Adrenal gland (tissue), 12 donors: ENCODE results near the gene ERN1. TPM values are rescaled to one million over a fixed set of nuclear protein-coding genes. Genes with fewer than 3 reads are reported as not detected.

Experiments used
- DNase-seq, 7 donors: peaks; one replicate each; pipeline ENCODE4 v3.0.0-alpha.2; 2019 to 2020
- H3K27ac ChIP-seq, 5 donors: fragments of 200-600 bp; sonication (generic) in 4 of 5; 1 replicate in 3 of 5; 2 replicates in 2 of 5; pipeline versions ENCODE4 v1.5.1 to v1.8.0; 2016 to 2020; ENCODE audit warnings: mild to moderate bottlenecking in 1 of 5
- H3K27me3 ChIP-seq: fragments of 200-600 bp; 2 replicates; pipeline ENCODE4 v1.8.0; 2021
- H3K36me3 ChIP-seq, 2 donors: fragments of 200-600 bp; replicated peaks in 1 of 2; 1 replicate in 1 of 2; 2 replicates in 1 of 2; pipeline versions ENCODE4 v1.5.1 to v1.8.0; 2018 to 2022
- H3K4me1 ChIP-seq, 2 donors: fragments of 200-600 bp; replicated peaks in 1 of 2; 1 replicate in 1 of 2; 2 replicates in 1 of 2; pipeline versions ENCODE4 v1.5.1 to v1.8.0; 2018 to 2021
- H3K4me3 ChIP-seq, 4 donors: fragments of 200-600 bp; sonication (generic) in 3 of 4; one replicate each; pipeline ENCODE4 v1.5.1; 2016 to 2018
- H3K9me3 ChIP-seq, 3 donors: fragments of 200-600 bp; sonication (generic) in 1 of 3; replicated peaks in 1 of 3; 1 replicate in 2 of 3; 2 replicates in 1 of 3; pipeline versions ENCODE4 v1.5.1 to v1.8.0; 2016 to 2021
- CTCF ChIP-seq, 6 experiments: fragments of 450-650 bp in 4 of 6; fragments of 200-600 bp in 2 of 6; sonication (generic) in 1 of 6; IDR thresholded peaks; 1 replicate in 5 of 6; 2 replicates in 1 of 6; pipeline versions ENCODE4 v1.5.1 to v1.8.0; 2016 to 2021; ENCODE audit warnings: antibody characterized with exemption in 6 of 6, mild to moderate bottlenecking in 2 of 6, moderate library complexity in 1 of 6
- POLR2A ChIP-seq, 2 donors: fragments of 450-650 bp; IDR thresholded peaks; one replicate each; pipeline ENCODE4 v1.6.1; 2017; ENCODE audit warnings: antibody characterized with exemption in 2 of 2, mild to moderate bottlenecking in 2 of 2, moderate library complexity in 1 of 2
- WGBS, 4 donors: extraction: QIAGEN DNeasy Blood & Tissue Kit in 2 of 4; methylation state at CpG; one replicate each; pipeline versions ENCODE4 v1.1.5 to v1.1.7; 2013 to 2017; 5-methylcytosine and 5-hydroxymethylcytosine counted together
- intact Hi-C, 2 donors: fragments of 100-400 bp; cut with DNase I; formaldehyde crosslinking; loops; one replicate each; pipeline versions ENCODE4 v1.14.1 to v1.15.0; 2022 to 2023
- polyA plus RNA-seq, 3 donors: library from polyadenylated mRNA; stranded (reverse); fragments of 200-250 nt in 2 of 3; fragments of 350-450 nt in 1 of 3; fragmentation: Illumina TruSeq in 1 of 3; extraction: RNeasy Lipid Tissue Mini Kit (QIAGEN cat#74804) in 1 of 3; gene quantifications; one replicate each; pipeline ENCODE4 v1.2.3, GENCODE V29; 2013 to 2014
- total RNA-seq, 9 donors: library from RNA; depleted of rRNA in 4 of 9; stranded (reverse); fragments of >200 nt in 4 of 9; fragments of 120-200 nt in 1 of 9; fragmentation: NEBNext Ultra II Directional in 1 of 9; extraction: Animal tissue kit (Norgen Biotek cat#: 25700) in 1 of 9; gene quantifications; one replicate each; pipeline versions ENCODE4 v1.1.0 to v1.2.4, GENCODE V29; 2013 to 2023
- donor health status: healthy with polysubstance abuse.
- donor health status: Bipolar disorder and iron deficiency.
- donor health status: DM: yes; HTN: yes; CAD: no.
- donor health status: DM: no; HTN: no; CAD: no.
- donor health status: DM: no; HTN: no; CAD: no.
- donor health status: DM: yes; HTN: yes; CAD: no.

The ERN1 gene
- total and polyA plus RNA-seq, 12 donors, result 31.9 to 205 (median 63.1) TPM

GRCh38 chr17:64095144-64095882 lies 34.6 kb downstream of the ERN1 start:
- WGBS, 4 donors, result 71 to 77% (median 75%) methylated on average over 7 of the region's 7 CpGs
- Histone ChIP-seq H3K9me3 (no peaks in the 10 kb centered on the region), H3K4me3 (no peak overlapping the region), H3K4me1 (peaks cover 19 to 65% of the 10 kb centered on the region in 2 donors), H3K27me3 (no peaks in the 10 kb centered on the region), H3K27ac (peak overlapping the region in 3 of 5 donors; percentile 13 to 76 (median 35)), H3K36me3 (peaks cover 0 to 18% of the 10 kb centered on the region in 2 donors)
- intact Hi-C loops, result no loop called here
- no peak for TF ChIP-seq CTCF (IDR thresholded peaks at IDR 0.05)
- no peak for TF ChIP-seq POLR2A (IDR thresholded peaks at IDR 0.05)
- DNase-seq, result peak in 1 of 7 donors; percentile 49

- H3K36me3 ChIP-seq, result peaks cover 0 to 18% of the 10 kb centered on the region in 2 donors
- no peaks in the 10 kb centered on the region for H3K27me3 ChIP-seq
- WGBS, 4 donors, result 83 to 88% (median 86%) methylated on average over 7 of the region's 7 CpGs
- H3K4me1 ChIP-seq, result peaks cover 24 to 71% of the 10 kb centered on the region in 2 donors
- no peak overlapping the region for H3K4me3 ChIP-seq
- intact Hi-C loops, result no loop called here
- H3K27ac ChIP-seq, result peak overlapping the region in 1 of 5 donors; percentile 76
- DNase-seq, result no peak
- TF ChIP-seq POLR2A (IDR thresholded peaks at IDR 0.05), result no peak
- no peak for TF ChIP-seq CTCF (IDR thresholded peaks at IDR 0.05)
- H3K9me3 ChIP-seq, result no peaks in the 10 kb centered on the region
These were observed 35.5 kb downstream of the ERN1 start for GRCh38 chr17:64094412-64094811.

GRCh38 chr17:64092952-64093451 lies 36.9 kb downstream of the ERN1 start:
- TF ChIP-seq POLR2A (IDR thresholded peaks at IDR 0.05) (no peak), CTCF (IDR thresholded peaks at IDR 0.05) (no peak)
- peaks cover 28 to 69% of the 10 kb centered on the region in 2 donors for H3K4me1 ChIP-seq
- intact Hi-C loops, result no loop called here
- DNase-seq, result no peak
- H3K4me3 ChIP-seq, result no peak overlapping the region
- no peaks in the 10 kb centered on the region for H3K9me3 ChIP-seq
- WGBS, 4 donors, result 73 to 84% (median 80%) methylated on average over 4 of the region's 4 CpGs
- H3K36me3 ChIP-seq, result peaks cover 0 to 18% of the 10 kb centered on the region in 2 donors
- H3K27me3 ChIP-seq, result no peaks in the 10 kb centered on the region
- peak overlapping the region in 2 of 5 donors; percentile 23 to 26 for H3K27ac ChIP-seq

- Histone ChIP-seq H3K9me3 (no peaks in the 10 kb centered on the region), H3K36me3 (peaks cover 0 to 11% of the 10 kb centered on the region in 2 donors), H3K27ac (peak overlapping the region in 2 of 5 donors; percentile 23 to 26), H3K4me3 (no peak overlapping the region), H3K4me1 (peaks cover 25 to 69% of the 10 kb centered on the region in 2 donors), H3K27me3 (no peaks in the 10 kb centered on the region)
- no peak for DNase-seq
- no peak for TF ChIP-seq CTCF (IDR thresholded peaks at IDR 0.05)
- intact Hi-C loops, result no loop called here
- 76 to 84% (median 79%) methylated on average over 2 of the region's 2 CpGs for WGBS, 4 donors
These were observed 37.8 kb downstream of the ERN1 start for GRCh38 chr17:64092113-64092512.
